SU-DHL-6 (cell line): Measurements from ENCODE around the gene C15orf40.

ENCODE experiments used
- EZH2phosphoT487 ChIP-seq: fragments of 200-600 bp; sonication (generic), shearing (Covaris generic); conservative IDR thresholded peaks from 2 replicates; pipeline ENCODE4 v1.6.1; 2018; ENCODE audit warnings: mild to moderate bottlenecking, antibody characterized with exemption, low read length, moderate library complexity, mixed read lengths
- TF ChIP-seq, protein P1 (sequence below): fragments of 200-600 bp; sonication (generic); IDR thresholded peaks from one replicate; pipeline ENCODE4 v1.5.1; 2017; ENCODE audit warnings: antibody characterized with exemption, mild to moderate bottlenecking, low read length, moderate library complexity; ENCODE audit not compliant: insufficient read depth, poor library complexity, severe bottlenecking

DNA sequence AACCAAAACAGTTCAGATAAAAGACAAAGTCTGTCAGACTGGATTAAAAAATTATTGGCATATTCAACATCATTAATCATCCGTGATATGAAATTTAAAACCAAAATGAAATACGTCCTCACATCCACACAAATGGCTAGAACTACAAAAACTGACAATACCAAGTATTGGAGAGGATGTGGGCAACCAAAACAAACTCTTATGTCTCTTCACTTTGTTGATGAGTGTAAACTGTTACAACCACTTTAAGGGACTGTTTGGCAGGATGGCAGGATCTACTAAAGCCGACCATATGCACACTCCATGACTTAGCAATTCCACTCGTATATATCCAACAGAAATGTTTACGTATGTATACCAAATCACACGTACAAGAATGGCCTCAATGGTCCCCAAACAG is 24.8 kb upstream of the C15orf40 start:
- TF ChIP-seq, protein P1, sequence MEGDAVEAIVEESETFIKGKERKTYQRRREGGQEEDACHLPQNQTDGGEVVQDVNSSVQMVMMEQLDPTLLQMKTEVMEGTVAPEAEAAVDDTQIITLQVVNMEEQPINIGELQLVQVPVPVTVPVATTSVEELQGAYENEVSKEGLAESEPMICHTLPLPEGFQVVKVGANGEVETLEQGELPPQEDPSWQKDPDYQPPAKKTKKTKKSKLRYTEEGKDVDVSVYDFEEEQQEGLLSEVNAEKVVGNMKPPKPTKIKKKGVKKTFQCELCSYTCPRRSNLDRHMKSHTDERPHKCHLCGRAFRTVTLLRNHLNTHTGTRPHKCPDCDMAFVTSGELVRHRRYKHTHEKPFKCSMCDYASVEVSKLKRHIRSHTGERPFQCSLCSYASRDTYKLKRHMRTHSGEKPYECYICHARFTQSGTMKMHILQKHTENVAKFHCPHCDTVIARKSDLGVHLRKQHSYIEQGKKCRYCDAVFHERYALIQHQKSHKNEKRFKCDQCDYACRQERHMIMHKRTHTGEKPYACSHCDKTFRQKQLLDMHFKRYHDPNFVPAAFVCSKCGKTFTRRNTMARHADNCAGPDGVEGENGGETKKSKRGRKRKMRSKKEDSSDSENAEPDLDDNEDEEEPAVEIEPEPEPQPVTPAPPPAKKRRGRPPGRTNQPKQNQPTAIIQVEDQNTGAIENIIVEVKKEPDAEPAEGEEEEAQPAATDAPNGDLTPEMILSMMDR: no peak
- TF ChIP-seq EZH2phosphoT487: no peak
